Endothelial cell of umbilical vein (primary cell): ENCODE measurements around the gene CGB2.

ENCODE experiments used
- CTCF ChIP-seq, 2 donors: IDR thresholded peaks; 1 replicate in 1 of 2; 2 replicates in 1 of 2; pipeline ENCODE4 v1.5.1; 2011; ENCODE audit warnings: low read length in 2 of 2, mild to moderate bottlenecking in 2 of 2, moderate library complexity in 2 of 2, control low read depth in 1 of 2, inconsistent platforms in 1 of 2, low read depth in 1 of 2; ENCODE audit not compliant: insufficient read depth in 1 of 2; ENCODE audit errors: extremely low read depth in 1 of 2
- EZH2 ChIP-seq: IDR thresholded peaks from 2 replicates; pipeline ENCODE4 v1.6.1; 2012; ENCODE audit warnings: borderline replicate concordance, low read depth, mild to moderate bottlenecking, moderate library complexity, low read length, inconsistent platforms; ENCODE audit not compliant: severe bottlenecking
- POLR2A ChIP-seq: IDR thresholded peaks from 2 replicates; pipeline ENCODE4 v1.6.1; 2012; ENCODE audit warnings: low read depth, mild to moderate bottlenecking, control low read depth, low read length

GRCh38 chr19:49016067-49016839, 15.4 kb upstream of the CGB2 start:
- TF ChIP-seq CTCF (IDR thresholded peaks at IDR 0.05; ENCODE audit: extremely low read depth in 1 of 2, insufficient read depth in 1 of 2, low read depth in 1 of 2, low read length in 2 of 2) (no peak), EZH2 (no peak), POLR2A (no peak)
